OCI-LY3 (cell line): Measurements from ENCODE around the gene COG6.

Experiments used
- H2AFZ ChIP-seq: fragments of 200-600, 300-600 bp; shearing (Covaris generic); 2 replicates; pipeline ENCODE4 v1.6.0; 2014; ENCODE audit warnings: antibody characterized with exemption, low read depth, low read length
- H3K27ac ChIP-seq: fragments of 200-600, 300-600 bp; sonication (generic); 2 replicates; pipeline ENCODE4 v1.5.1; 2014; ENCODE audit warnings: mild to moderate bottlenecking, low read length, moderate library complexity, mixed read lengths
- H3K27me3 ChIP-seq: fragments of 200-600, 300-600 bp; sonication (generic); 2 replicates; pipeline ENCODE4 v1.6.1; 2014; ENCODE audit warnings: low read depth, low read length, mixed read lengths
- H3K36me3 ChIP-seq: fragments of 200-600, 300-600 bp; sonication (generic); replicated peaks from 2 replicates; pipeline ENCODE3; 2014; ENCODE audit warnings: low read depth, low read length, mixed read lengths
- H3K4me1 ChIP-seq: fragments of 300-600, 200-600 bp; sonication (generic); 2 replicates; pipeline ENCODE4 v1.6.1; 2014; ENCODE audit warnings: low read length, mixed read lengths
- H3K4me2 ChIP-seq: fragments of 200-600, 300-600 bp; sonication (generic); 2 replicates; pipeline ENCODE4 v1.6.1; 2014; ENCODE audit warnings: low read length, mixed read lengths
- H3K4me3 ChIP-seq: fragments of 300-600, 200-600 bp; sonication (generic); 2 replicates; pipeline ENCODE4 v1.5.1; 2014; ENCODE audit warnings: antibody characterized with exemption, mild to moderate bottlenecking, low read length, moderate library complexity
- H3K79me2 ChIP-seq: fragments of 300-600, 200-600 bp; shearing (Covaris generic); 2 replicates; pipeline ENCODE4 v1.6.1; 2014; ENCODE audit warnings: mild to moderate bottlenecking, low read length, mixed read lengths
- H3K9ac ChIP-seq: fragments of 300-600, 200-600 bp; shearing (Covaris generic); 2 replicates; pipeline ENCODE4 v1.6.0; 2014; ENCODE audit warnings: mild to moderate bottlenecking, low read length, moderate library complexity
- H3K9me3 ChIP-seq: fragments of 200-600, 300-600 bp; shearing (Covaris generic); 2 replicates; pipeline ENCODE4 v1.6.1; 2014; ENCODE audit warnings: low read length, mixed read lengths; ENCODE audit not compliant: insufficient read depth
- H4K20me1 ChIP-seq: fragments of 200-600, 300-600 bp; sonication (generic); 2 replicates; pipeline ENCODE4 v1.6.1; 2016; ENCODE audit warnings: low read length, mixed read lengths; ENCODE audit not compliant: insufficient read depth
- EZH2phosphoT487 ChIP-seq: fragments of 200-600 bp; shearing (Covaris generic); IDR thresholded peaks from 2 replicates; pipeline ENCODE4 v1.6.1; 2018; ENCODE audit warnings: antibody characterized with exemption, mixed run types, low read depth
- TF ChIP-seq, protein P1 (sequence below): fragments of 200-600, 300-600 bp; sonication (generic); IDR thresholded peaks from 2 replicates; pipeline ENCODE4 v1.5.1; 2014; ENCODE audit warnings: antibody characterized with exemption, low read length, low read depth

Gene COG6

DNA sequence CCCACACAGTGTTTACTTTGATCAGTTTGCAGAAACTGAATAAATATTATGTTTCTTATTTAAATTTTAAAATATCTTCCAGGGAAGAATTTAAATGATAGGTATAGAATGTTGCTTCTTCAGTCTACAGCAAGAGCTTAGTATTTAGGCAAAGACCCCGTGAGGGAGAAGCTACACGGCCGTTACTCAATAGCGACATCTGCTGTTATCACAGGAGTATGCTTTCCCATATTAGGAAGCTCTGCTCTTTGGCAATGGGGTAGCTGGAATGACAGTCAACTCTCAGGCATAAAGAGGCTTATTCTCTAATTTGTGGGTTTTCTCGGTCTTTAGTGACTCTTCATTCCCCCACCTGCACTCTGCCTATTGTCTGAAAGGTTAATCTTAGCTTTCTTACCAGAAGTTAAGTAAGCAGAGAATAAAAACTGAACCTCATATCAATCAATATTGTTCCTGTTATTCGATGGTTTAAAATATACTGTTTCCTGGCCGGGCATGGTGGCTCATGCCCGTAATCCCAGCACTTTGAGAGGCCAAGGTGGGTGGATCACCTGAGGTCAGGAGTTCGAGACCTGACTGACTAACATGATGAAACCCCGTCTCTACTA is 39.3 kb upstream of the COG6 start:
- Histone ChIP-seq H3K27me3 (no peaks in the 10 kb centered on the region), H3K9ac (peak overlapping the region; percentile 25; the same call in 1 of the 2 replicates), H3K4me2 (peak overlapping the region; percentile 61), H3K27ac (no peak overlapping the region), H3K4me1 (peaks cover 10% of the 10 kb centered on the region), H3K79me2 (no peaks in the 10 kb centered on the region), H2AFZ (peak overlapping the region; percentile 98), H3K36me3 (no peaks in the 10 kb centered on the region), H3K4me3 (peak overlapping the region; percentile 38), H3K9me3 (no peaks in the 10 kb centered on the region), H4K20me1 (no peaks in the 10 kb centered on the region)
- TF ChIP-seq, protein P1, sequence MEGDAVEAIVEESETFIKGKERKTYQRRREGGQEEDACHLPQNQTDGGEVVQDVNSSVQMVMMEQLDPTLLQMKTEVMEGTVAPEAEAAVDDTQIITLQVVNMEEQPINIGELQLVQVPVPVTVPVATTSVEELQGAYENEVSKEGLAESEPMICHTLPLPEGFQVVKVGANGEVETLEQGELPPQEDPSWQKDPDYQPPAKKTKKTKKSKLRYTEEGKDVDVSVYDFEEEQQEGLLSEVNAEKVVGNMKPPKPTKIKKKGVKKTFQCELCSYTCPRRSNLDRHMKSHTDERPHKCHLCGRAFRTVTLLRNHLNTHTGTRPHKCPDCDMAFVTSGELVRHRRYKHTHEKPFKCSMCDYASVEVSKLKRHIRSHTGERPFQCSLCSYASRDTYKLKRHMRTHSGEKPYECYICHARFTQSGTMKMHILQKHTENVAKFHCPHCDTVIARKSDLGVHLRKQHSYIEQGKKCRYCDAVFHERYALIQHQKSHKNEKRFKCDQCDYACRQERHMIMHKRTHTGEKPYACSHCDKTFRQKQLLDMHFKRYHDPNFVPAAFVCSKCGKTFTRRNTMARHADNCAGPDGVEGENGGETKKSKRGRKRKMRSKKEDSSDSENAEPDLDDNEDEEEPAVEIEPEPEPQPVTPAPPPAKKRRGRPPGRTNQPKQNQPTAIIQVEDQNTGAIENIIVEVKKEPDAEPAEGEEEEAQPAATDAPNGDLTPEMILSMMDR = peak; percentile 91
- no peak for TF ChIP-seq EZH2phosphoT487

GRCh38 chr13:39618561-39618960 is 36.9 kb upstream of the COG6 start:
- no peak for TF ChIP-seq EZH2phosphoT487
- TF ChIP-seq, protein P1 = no peak
- Histone ChIP-seq H3K79me2 (no peaks in the 10 kb centered on the region), H3K9me3 (no peaks in the 10 kb centered on the region), H3K9ac (no peak overlapping the region), H3K4me3 (no peak overlapping the region), H4K20me1 (no peaks in the 10 kb centered on the region), H3K4me2 (no peak overlapping the region), H3K27ac (no peak overlapping the region), H3K4me1 (peaks cover 4% of the 10 kb centered on the region), H2AFZ (no peak overlapping the region), H3K27me3 (no peaks in the 10 kb centered on the region), H3K36me3 (no peaks in the 10 kb centered on the region)

DNA sequence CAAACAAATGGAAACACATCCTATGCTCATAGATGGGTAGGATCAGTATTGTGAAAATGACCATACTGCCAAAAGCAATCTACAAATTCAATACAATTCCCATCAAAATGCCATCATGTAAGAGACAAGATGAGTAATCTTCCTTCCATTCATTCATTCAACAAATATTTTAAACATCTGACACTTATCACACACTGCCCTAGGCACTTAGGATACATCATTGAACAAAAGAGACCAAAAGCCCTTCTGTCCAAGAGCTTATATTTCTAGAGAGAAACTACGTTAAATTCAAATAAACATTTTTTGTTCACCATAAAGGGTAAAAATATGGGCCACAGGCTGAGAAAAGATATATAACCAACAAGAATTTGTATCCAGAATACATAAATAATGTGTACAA is 32.0 kb upstream of the COG6 start:
- no peak overlapping the region for H3K9ac ChIP-seq
- no peak overlapping the region for H3K27ac ChIP-seq
- TF ChIP-seq, protein P1 = no peak
- no peak for TF ChIP-seq EZH2phosphoT487

GRCh38 chr13:39631307-39631706 is 24.2 kb upstream of the COG6 start:
- H3K27ac ChIP-seq = no peak overlapping the region
- H3K4me2 ChIP-seq = no peak overlapping the region
- no peak overlapping the region for H2AFZ ChIP-seq
- H3K9ac ChIP-seq = no peak overlapping the region
- H3K36me3 ChIP-seq = no peaks in the 10 kb centered on the region
- no peak for TF ChIP-seq EZH2phosphoT487
- TF ChIP-seq, protein P1 = no peak
- H3K4me3 ChIP-seq = no peak overlapping the region
- H4K20me1 ChIP-seq = no peaks in the 10 kb centered on the region
- no peaks in the 10 kb centered on the region for H3K27me3 ChIP-seq
- H3K79me2 ChIP-seq = no peaks in the 10 kb centered on the region
- no peaks in the 10 kb centered on the region for H3K4me1 ChIP-seq
- peaks cover 10% of the 10 kb centered on the region; the same call in 1 of the 2 replicates for H3K9me3 ChIP-seq

More for the DNA sequence above, 32.0 kb upstream of the COG6 start:
- Histone ChIP-seq H3K4me2 (no peak overlapping the region), H2AFZ (no peak overlapping the region), H3K4me1 (no peaks in the 10 kb centered on the region), H4K20me1 (no peaks in the 10 kb centered on the region), H3K4me3 (no peak overlapping the region), H3K27me3 (no peaks in the 10 kb centered on the region), H3K79me2 (no peaks in the 10 kb centered on the region), H3K36me3 (no peaks in the 10 kb centered on the region), H3K9me3 (no peaks in the 10 kb centered on the region)
